Gastroesophageal sphincter (tissue), 3 donors: ENCODE data around the gene WDFY3.

ENCODE experiments used
- CTCF ChIP-seq, 4 experiments: fragments of 200-600 bp in 2 of 4; fragments of 450-650 bp in 2 of 4; sonication (generic) in 1 of 4; IDR thresholded peaks; one replicate each; pipeline ENCODE4 v1.5.1; 2017 to 2019; ENCODE audit warnings: antibody characterized with exemption in 4 of 4, mild to moderate bottlenecking in 2 of 4, moderate library complexity in 2 of 4
- POLR2A ChIP-seq, 2 donors: fragments of 450-650 bp; IDR thresholded peaks; one replicate each; pipeline ENCODE4 v1.6.1; 2017; ENCODE audit warnings: antibody characterized with exemption in 2 of 2, mild to moderate bottlenecking in 2 of 2, moderate library complexity in 1 of 2

- TF ChIP-seq CTCF (IDR thresholded peaks at IDR 0.05) (no peak), POLR2A (IDR thresholded peaks at IDR 0.05) (no peak)
Observed at GRCh38 chr4:84792366-84793301, 173.9 kb downstream of the WDFY3 start.
